Adipocyte (in vitro differentiated cells): Measurements from ENCODE around the gene STX17.

Experiments
- DNase-seq: peaks from one replicate; pipeline ENCODE4 v3.0.0-alpha.2; 2015; ENCODE audit warnings: low read depth
- H3K27me3 ChIP-seq: replicated peaks from 2 replicates; pipeline ENCODE4 v1.7.0; 2013; ENCODE audit warnings: mild to moderate bottlenecking, low read length, moderate library complexity; ENCODE audit not compliant: control insufficient read depth, insufficient read depth
- H3K36me3 ChIP-seq: 2 replicates; pipeline ENCODE4 v1.7.0; 2013; ENCODE audit warnings: low read length, mild to moderate bottlenecking, moderate library complexity; ENCODE audit not compliant: control insufficient read depth, insufficient read depth, severe bottlenecking
- H3K4me1 ChIP-seq: 2 replicates; pipeline ENCODE4 v1.7.0; 2013; ENCODE audit warnings: mild to moderate bottlenecking, low read length, moderate library complexity; ENCODE audit not compliant: control insufficient read depth, insufficient read depth
- H3K4me3 ChIP-seq: 2 replicates; pipeline ENCODE4 v1.7.0; 2013; ENCODE audit warnings: mild to moderate bottlenecking, low read length, moderate library complexity
- H3K9ac ChIP-seq: 2 replicates; pipeline ENCODE4 v1.7.0; 2013; ENCODE audit warnings: mild to moderate bottlenecking, low read length, moderate library complexity
- H3K9me3 ChIP-seq: 2 replicates; pipeline ENCODE4 v1.7.0; 2013; ENCODE audit warnings: mild to moderate bottlenecking, low read length, moderate library complexity; ENCODE audit not compliant: control insufficient read depth

STX17 gene

GRCh38 chr9:99947395-99947794 is 40.9 kb downstream of the STX17 start:
- Histone ChIP-seq H3K36me3 (peaks cover 7% of the 10 kb centered on the region), H3K4me1 (no peaks in the 10 kb centered on the region), H3K4me3 (no peak overlapping the region), H3K27me3 (no peaks in the 10 kb centered on the region), H3K9ac (no peak overlapping the region), H3K9me3 (no peaks in the 10 kb centered on the region)
- no peak for DNase-seq

GRCh38 chr9:99948482-99948881 is 42.0 kb downstream of the STX17 start:
- H3K36me3 ChIP-seq, result peaks cover 7% of the 10 kb centered on the region
- H3K4me1 ChIP-seq, result no peaks in the 10 kb centered on the region
- no peak overlapping the region for H3K9ac ChIP-seq
- no peak for DNase-seq
- no peaks in the 10 kb centered on the region for H3K9me3 ChIP-seq
- no peak overlapping the region for H3K4me3 ChIP-seq
- H3K27me3 ChIP-seq, result no peaks in the 10 kb centered on the region

DNA sequence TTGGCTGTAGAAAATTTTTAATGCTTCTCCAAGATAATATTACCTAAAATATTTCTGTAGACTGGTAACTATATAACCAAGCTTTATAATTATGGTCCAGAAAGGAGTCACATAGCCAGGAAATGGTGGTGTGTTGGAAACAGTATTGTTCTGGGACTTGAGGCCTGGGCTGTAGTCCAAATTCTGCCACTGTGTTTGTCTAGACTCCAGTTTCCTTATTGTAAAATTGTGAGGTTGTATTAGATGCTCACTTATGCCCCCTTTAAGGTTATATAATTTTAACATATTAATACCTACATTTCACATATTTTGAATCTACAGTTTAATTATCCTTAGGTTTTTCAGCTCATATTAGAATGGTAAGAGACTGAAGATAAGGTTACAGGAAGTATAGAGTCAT is 42.4 kb downstream of the STX17 start:
- H3K27me3 ChIP-seq, result no peaks in the 10 kb centered on the region
- H3K9me3 ChIP-seq, result no peaks in the 10 kb centered on the region
- H3K4me3 ChIP-seq, result no peak overlapping the region
- H3K9ac ChIP-seq, result no peak overlapping the region
- peaks cover 7% of the 10 kb centered on the region for H3K36me3 ChIP-seq
- DNase-seq, result no peak
- H3K4me1 ChIP-seq, result no peaks in the 10 kb centered on the region

GRCh38 chr9:99953861-99954507 is 47.5 kb downstream of the STX17 start:
- Histone ChIP-seq H3K9me3 (no peaks in the 10 kb centered on the region), H3K27me3 (no peaks in the 10 kb centered on the region), H3K36me3 (peaks cover 7% of the 10 kb centered on the region), H3K4me1 (peaks cover 4% of the 10 kb centered on the region), H3K9ac (no peak overlapping the region), H3K4me3 (no peak overlapping the region)
- no peak for DNase-seq

DNA sequence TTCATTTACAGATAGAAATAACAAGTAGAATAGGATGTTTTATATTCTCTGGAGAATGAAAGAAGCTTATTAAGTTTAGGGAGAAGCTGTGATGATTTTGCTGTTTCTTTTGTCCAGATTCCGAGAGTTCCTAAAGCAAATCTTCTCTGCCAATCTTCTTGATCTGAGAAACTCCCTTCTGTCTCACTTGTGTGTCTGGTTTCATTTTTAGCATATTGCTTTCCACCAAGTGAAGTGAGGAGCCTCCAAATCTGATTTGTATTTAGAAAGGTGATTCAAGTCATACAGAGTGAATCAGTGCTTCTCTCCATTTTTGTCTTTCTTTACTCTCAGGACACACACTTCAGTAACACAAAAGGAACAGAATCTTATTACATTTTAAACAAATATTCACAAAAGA is 48.4 kb downstream of the STX17 start:
- Histone ChIP-seq H3K9me3 (no peaks in the 10 kb centered on the region), H3K9ac (no peak overlapping the region), H3K36me3 (peaks cover 7% of the 10 kb centered on the region), H3K4me3 (peak overlapping the region; percentile 19), H3K4me1 (peaks cover 4% of the 10 kb centered on the region), H3K27me3 (no peaks in the 10 kb centered on the region)
- peak; percentile 27 for DNase-seq

GRCh38 chr9:99955606-99956005 is 49.2 kb downstream of the STX17 start:
- Histone ChIP-seq H3K4me1 (peaks cover 4% of the 10 kb centered on the region), H3K27me3 (no peaks in the 10 kb centered on the region)
- no peak for DNase-seq

DNA sequence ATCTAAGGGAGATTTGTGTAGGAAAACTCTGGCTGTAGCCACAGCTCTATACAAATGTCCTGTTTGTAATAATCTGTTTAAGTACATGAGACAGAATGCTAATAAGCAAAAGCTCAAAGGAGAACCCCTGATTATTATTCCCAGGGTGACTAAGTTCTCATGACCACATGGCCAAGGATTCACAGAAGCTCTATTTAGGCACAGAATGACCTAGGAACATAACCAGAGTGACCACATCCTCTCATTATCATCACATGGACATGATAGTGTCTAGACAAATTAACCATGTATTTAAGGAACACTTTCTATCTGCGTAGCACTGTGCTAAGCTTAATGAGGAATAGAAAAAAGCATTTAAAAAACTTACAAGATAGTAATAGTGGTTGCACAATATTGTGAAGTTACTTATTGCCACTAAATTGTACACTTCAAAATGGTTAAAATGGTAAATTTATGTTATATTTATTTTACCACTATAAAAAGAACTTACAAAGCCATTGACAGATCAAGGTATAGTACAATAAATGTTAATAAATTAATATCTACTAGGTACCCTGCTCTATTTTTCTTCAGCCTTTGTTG is 56.3 kb downstream of the STX17 start:
- no peak for DNase-seq
- Histone ChIP-seq H3K27me3 (no peaks in the 10 kb centered on the region), H3K4me1 (no peaks in the 10 kb centered on the region), H3K9me3 (no peaks in the 10 kb centered on the region), H3K9ac (no peak overlapping the region), H3K36me3 (peaks cover 16% of the 10 kb centered on the region), H3K4me3 (no peak overlapping the region)

More at GRCh38 chr9:99955606-99956005, 49.2 kb downstream of the STX17 start:
- H3K4me3 ChIP-seq, result no peak overlapping the region
- no peaks in the 10 kb centered on the region for H3K9me3 ChIP-seq
- H3K36me3 ChIP-seq, result peaks cover 7% of the 10 kb centered on the region
- H3K9ac ChIP-seq, result no peak overlapping the region

- no peaks in the 10 kb centered on the region for H3K4me1 ChIP-seq
- H3K4me3 ChIP-seq, result no peak overlapping the region
- DNase-seq, result peak; percentile 55
- no peaks in the 10 kb centered on the region for H3K27me3 ChIP-seq
- H3K9me3 ChIP-seq, result no peaks in the 10 kb centered on the region
- peaks cover 31% of the 10 kb centered on the region for H3K36me3 ChIP-seq
- no peak overlapping the region for H3K9ac ChIP-seq
Measured at GRCh38 chr9:99964336-99964735, 57.9 kb downstream of the STX17 start.

- Histone ChIP-seq H3K4me3 (no peak overlapping the region), H3K9me3 (no peaks in the 10 kb centered on the region), H3K9ac (no peak overlapping the region), H3K27me3 (no peaks in the 10 kb centered on the region), H3K36me3 (peaks cover 43% of the 10 kb centered on the region), H3K4me1 (no peaks in the 10 kb centered on the region)
- no peak for DNase-seq
Measured at GRCh38 chr9:99966001-99966400, 59.5 kb downstream of the STX17 start.

DNA sequence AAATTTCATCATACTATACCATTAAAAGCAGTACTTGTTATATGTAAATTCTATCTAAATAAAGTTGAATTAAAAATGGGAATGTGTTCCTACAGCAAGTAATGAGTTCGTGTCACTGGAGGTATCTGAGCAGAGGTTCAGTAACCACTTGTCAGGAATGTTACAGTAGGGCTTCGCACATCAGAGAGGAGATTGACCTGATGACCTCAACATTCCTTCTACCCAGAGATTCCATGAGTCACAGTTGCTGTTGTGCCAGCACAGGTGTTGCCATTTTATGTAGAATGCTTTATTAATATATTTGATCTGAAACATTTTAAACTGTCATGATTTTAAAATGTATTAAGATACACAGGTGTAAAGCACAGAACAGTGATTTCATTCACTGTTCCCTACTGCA is 60.3 kb downstream of the STX17 start:
- Histone ChIP-seq H3K27me3 (no peaks in the 10 kb centered on the region), H3K9ac (no peak overlapping the region), H3K9me3 (no peaks in the 10 kb centered on the region), H3K4me3 (no peak overlapping the region), H3K36me3 (peaks cover 40% of the 10 kb centered on the region), H3K4me1 (no peaks in the 10 kb centered on the region)
- DNase-seq, result no peak

DNA sequence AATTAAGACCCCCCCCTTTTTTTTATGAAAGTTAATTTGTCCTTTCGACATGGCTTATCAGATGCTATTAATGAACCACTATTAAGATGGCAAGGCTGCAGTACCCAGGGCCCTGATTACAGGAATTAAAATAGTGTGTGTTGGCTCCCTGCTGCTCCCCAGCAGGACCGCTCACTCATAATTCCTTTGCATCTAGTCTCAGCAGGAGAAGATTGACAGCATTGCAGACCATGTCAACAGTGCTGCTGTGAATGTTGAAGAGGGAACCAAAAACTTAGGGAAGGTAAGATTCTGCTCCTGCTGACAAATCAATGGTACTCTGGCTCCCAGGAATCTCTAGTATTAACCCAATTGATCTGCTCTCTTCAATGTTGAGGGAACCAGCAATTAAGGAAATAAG is 61.0 kb downstream of the STX17 start:
- Histone ChIP-seq H3K36me3 (peaks cover 40% of the 10 kb centered on the region), H3K4me1 (no peaks in the 10 kb centered on the region), H3K27me3 (no peaks in the 10 kb centered on the region), H3K4me3 (no peak overlapping the region), H3K9me3 (no peaks in the 10 kb centered on the region), H3K9ac (no peak overlapping the region)
- DNase-seq, result no peak

DNA sequence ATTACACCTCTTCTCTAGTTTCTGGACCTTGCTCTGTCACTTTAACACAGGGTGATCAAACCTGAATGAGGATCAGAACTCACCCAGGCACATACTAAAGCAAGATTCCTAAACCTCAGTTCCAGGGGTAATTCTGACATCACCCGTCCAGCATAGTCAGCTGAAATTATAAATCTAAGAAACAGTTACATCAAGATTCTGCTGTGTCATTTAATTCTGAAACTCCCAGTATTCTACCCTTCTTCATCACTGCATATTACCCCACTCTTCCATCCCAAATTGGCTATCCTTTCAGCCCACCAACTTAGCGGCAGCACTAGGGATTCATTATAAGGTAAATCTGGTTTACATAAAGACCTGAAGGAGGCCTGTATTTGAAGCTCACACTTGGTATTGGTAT is 64.0 kb downstream of the STX17 start:
- H3K4me3 ChIP-seq, result no peak overlapping the region
- H3K4me1 ChIP-seq, result no peaks in the 10 kb centered on the region
- no peaks in the 10 kb centered on the region for H3K27me3 ChIP-seq
- no peak overlapping the region for H3K9ac ChIP-seq
- H3K36me3 ChIP-seq, result peaks cover 40% of the 10 kb centered on the region
- no peaks in the 10 kb centered on the region for H3K9me3 ChIP-seq
- DNase-seq, result no peak
